GM21447 (cell line): Measurements from ENCODE around the gene LGR5.

Experiments used
- ATAC-seq: cut with Tn5 transposase; IDR thresholded peaks from one replicate; pipeline ENCODE4 v1.9.1; 2021; ENCODE audit not compliant: unreplicated experiment

Gene LGR5

DNA sequence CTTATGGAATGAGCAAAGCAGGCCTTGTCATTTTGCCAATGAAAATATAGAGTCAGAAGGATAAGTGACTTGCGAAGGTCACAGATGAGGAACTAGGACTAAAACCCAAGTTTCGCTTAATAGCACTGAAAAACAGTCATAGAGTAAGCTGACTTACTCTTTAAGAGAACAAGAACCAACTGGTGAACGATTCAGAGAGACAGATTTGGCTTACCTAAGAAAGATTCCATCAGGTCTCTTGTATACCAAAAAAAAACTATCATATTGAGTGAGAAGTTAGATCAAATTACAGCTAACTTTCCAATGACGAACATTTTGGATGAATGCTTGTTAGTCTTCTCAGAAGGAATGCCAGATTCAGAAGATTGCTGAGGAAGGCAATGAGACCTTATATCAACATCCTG is 149.9 kb downstream of the LGR5 start:
- ATAC-seq = no peak

GRCh38 chr12:71591601-71592000 is 152.0 kb downstream of the LGR5 start:
- ATAC-seq = no peak

DNA sequence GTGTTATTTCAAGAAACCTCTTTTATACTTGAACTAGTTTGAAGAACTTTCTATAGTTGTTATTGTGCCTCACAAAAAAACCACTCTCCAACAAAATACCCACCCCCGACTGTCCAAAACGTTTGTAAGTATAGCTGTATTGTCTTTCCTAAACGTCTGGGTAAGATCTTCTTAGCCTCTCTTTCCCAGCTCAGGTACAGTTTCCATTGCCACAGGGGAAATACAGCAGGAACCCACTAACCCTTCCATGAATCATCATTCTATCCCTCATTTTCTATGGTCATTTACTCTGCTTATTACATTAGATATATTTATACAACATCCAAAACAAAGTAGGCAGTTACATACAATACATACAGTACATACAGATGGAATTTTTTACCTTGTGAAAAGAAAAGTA is 153.2 kb downstream of the LGR5 start:
- ATAC-seq = no peak

DNA sequence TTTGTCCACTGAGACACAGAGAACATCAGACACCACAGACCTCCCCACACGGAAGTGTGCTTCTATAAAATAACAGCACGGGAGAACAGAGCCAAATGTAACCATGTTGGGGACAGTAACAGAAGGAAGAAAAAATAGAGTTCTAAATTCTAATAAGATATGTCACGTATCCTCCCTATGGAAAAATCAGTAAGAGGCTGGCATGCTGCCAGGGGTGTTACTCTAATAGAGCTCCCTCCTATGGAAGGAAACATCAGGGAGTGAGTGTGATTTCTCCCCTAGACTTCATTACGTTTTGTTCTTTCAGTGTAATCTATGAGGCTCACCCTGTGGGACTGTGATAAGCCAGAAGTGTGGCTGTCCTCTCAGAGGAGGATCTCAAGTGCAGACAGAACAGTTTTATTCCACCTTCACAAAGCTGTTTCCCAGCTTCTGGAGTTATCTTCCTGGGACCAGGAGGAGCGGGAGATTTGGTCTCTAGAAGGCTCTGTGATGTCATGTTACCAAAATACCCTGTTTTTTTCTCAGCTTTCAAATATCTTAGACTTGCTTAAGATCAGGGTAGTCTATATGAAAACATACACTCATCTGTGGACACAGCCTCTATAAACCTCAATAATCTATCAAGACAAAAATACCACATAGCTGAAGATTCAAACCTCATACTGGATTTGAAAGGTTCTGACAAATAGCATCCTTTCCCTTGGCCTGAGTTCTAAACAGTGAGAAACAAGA is 154.8 kb downstream of the LGR5 start:
- ATAC-seq = no peak

GRCh38 chr12:71599210-71599609 is 159.6 kb downstream of the LGR5 start:
- ATAC-seq = no peak

DNA sequence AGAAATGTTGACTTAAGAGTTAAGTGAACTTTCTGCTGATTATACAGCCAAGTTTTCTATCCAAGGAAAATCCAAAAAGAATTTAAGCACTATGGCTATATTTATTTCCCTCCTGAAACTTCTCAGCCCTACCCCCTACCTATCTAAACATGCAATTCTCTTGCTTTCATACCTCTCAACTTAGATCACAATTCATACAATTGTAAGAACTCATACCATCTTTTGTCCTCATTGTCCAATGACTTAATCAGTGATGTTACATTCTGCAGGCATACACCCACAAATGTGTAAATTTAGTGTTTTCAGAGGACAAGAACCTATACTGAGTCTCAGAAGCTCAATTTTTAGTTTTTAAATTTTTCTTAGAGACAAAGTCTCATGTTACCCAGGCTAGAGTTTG is 161.9 kb downstream of the LGR5 start:
- ATAC-seq = no peak

- no peak for ATAC-seq
Measured at GRCh38 chr12:71602761-71603577, 163.4 kb downstream of the LGR5 start.

DNA sequence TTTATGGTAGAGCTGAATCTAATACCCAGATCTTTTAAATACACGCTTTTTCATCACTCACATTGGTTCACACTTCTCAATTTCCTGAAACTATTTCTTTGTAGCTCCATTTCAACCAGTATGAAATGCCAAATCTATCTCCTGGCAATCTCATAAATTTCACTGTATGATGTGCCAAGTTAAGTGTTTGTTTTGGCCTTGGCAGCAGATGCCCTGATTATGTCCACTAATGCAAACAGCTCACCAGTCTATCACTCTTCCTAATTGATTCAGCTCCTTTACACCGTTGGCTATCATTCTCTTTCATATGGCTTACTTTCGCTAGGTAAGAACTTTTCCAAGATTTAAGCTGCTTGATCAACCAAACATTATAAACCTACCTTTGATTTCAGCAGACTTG is 165.4 kb downstream of the LGR5 start:
- no peak for ATAC-seq

GRCh38 chr12:71607494-71608330 is 168.1 kb downstream of the LGR5 start:
- no peak for ATAC-seq

DNA sequence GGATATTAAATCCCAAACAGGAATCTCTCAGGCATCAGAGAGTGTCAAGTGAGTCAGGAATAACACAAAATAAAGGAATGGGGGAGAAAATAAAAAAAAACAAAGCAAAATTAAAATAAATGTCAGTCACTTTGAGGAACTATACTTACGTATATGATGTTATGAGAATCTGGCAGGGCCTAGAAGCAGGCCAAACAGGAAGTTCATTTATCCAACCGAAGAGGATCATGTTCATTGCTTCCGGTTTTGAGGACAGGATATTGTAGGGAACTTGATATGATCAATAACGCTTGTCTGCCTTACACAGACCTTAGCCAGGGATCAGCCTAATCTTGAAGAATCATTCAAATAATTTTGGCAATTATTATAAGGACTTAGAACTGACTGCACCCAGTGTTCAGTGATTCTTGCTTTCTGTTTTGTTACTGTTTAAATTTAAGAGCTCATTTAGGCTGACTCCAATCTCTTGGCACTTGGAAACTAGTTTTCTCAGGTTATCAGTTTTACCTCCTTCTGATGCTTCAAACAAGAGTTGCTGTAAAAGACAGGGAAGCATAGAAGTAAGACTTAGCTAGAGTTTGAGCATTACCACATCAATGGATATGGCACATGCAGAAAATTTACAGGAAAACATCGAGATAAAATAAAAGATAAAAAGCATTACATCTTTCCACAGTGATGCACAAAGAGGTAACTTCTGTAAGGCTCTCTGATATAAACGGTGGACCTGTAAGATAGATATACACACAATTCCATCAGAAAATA is 170.6 kb downstream of the LGR5 start:
- ATAC-seq = no peak

DNA sequence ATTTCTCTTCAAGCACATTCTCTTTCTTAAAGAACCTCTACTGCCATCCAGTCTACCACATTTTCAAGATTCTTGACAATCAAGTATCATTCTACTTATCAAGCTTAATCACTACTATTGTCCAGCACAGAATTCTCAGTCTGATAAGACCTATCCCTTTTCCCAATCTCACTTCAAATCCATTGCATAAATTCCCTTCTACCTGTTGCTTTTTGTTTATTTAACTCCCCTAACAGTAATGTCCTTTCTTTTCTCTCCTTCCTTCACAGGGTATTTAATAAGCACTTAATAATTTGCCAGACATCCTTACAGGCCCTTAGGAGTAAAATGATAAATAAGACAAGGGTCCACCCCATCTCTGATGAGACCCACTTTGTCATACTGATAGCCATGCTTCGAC is 182.3 kb downstream of the LGR5 start:
- no peak for ATAC-seq

DNA sequence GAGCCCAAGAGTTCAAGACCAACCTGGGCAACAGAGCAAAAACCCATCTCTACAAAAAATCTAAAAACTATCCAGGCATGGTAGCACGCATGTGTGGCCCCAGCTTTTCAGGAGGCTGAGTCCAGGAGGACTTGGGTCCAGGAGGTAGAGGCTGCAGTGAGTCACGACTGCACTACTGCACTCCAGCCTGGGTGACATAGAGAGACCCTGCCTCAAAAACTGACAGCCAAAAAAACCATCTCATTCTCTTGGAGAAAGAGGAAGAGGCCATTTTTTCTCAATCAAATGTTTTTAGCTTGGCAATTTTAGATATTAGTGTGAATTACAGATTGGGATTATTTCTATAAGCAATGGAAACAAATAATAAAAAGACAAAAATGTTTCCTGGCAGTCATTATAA is 185.9 kb downstream of the LGR5 start:
- no peak for ATAC-seq

DNA sequence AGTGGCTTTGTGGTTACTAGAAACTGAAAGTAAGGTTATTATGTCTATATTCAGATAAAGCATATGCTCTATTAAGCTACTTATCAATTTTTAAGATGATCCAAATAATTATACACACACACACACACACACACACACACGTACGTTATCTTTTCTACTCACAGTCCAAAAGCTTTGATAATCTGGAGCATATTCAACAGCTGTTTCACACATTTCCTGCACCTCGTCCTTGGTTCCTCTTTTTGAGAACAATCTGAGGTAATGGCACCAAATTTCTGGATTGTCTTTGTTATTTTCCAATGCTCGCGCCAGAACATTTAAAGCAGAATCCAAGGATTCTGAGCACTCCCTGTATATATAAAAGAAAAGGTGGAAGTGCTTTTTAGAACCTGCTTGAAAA is 186.5 kb downstream of the LGR5 start:
- peak; percentile 80 for ATAC-seq

- ATAC-seq = no peak
Measured at GRCh38 chr12:71626768-71627167, 187.2 kb downstream of the LGR5 start.

GRCh38 chr12:71627438-71628002 is 187.9 kb downstream of the LGR5 start:
- ATAC-seq = no peak
